Bronchial epithelial cell (primary cell): ENCODE measurements around the gene GRM1. TPM values are rescaled to one million over a fixed set of nuclear protein-coding genes. Genes with fewer than 3 reads are reported as not detected.

Experiments
- DNase-seq: peaks from one replicate; pipeline ENCODE4 v3.0.0-alpha.2; 2010; ENCODE audit warnings: low read depth
- FAIRE-seq: peaks from 2 replicates; lab custom pipeline; 2011; peaks lifted over from hg19 to GRCh38; lab: Jason Lieb, UNC
- H3K27me3 ChIP-seq: 2 replicates; pipeline ENCODE4 v1.5.1; 2011; ENCODE audit warnings: low read length; ENCODE audit not compliant: control insufficient read depth, insufficient read depth
- H3K36me3 ChIP-seq: 2 replicates; pipeline ENCODE4 v1.5.1; 2011; ENCODE audit warnings: low read length; ENCODE audit not compliant: control insufficient read depth, insufficient read depth
- H3K4me3 ChIP-seq: 2 replicates; pipeline ENCODE4 v1.5.1; 2011; ENCODE audit warnings: mild to moderate bottlenecking, low read depth, low read length, control low read depth
- total RNA-seq: library from RNA; depleted of rRNA; stranded (reverse); fragments of >200 nt; gene quantifications from 2 replicates; pipeline ENCODE4 v1.2.1, GENCODE V29; 2014
- TF ChIP-seq, protein P1 (sequence below): IDR thresholded peaks from 2 replicates; pipeline ENCODE4 v1.5.1; 2011; ENCODE audit warnings: mild to moderate bottlenecking, moderate library complexity, low read length, control low read depth, inconsistent platforms; ENCODE audit not compliant: insufficient read depth, severe bottlenecking

GRM1 gene
- total RNA-seq, 1 donor from 2014 or later = not detected

DNA sequence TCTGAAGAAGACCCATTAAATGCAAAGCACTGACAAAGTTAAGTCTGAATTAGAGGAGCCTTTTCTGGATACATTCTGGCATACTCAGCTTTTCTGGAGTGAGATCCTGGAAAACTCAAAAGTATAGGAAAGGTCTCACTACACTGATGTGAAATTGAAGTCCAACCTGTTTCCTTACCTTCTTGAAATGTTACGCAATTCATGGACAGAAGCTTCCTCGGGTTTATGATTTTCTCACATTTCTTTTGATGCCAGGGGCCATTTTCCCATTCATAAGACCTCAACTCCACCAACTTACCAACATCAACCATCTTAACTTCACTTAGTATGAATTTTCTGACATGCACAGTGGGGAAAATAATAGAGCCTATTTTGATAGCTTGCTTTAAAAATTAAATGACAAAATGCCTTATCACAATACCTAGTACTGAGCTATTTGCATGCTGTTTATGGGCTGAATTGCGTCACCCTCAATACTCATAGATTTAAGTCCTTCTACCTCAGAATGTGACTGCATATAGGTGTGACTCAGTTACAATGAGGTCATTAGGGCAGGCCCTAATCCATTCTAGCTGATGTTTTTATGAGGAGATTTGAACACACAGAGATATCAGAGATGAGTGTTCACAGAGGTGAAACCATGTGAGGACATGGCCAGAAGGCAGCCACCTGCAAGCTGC, 441.4 kb downstream of the GRM1 start:
- Histone ChIP-seq H3K4me3 (no peak overlapping the region), H3K27me3 (no peaks in the 10 kb centered on the region), H3K36me3 (no peaks in the 10 kb centered on the region)
- DNase-seq (peak; percentile 47), FAIRE-seq (no peak)
- TF ChIP-seq, protein P1, sequence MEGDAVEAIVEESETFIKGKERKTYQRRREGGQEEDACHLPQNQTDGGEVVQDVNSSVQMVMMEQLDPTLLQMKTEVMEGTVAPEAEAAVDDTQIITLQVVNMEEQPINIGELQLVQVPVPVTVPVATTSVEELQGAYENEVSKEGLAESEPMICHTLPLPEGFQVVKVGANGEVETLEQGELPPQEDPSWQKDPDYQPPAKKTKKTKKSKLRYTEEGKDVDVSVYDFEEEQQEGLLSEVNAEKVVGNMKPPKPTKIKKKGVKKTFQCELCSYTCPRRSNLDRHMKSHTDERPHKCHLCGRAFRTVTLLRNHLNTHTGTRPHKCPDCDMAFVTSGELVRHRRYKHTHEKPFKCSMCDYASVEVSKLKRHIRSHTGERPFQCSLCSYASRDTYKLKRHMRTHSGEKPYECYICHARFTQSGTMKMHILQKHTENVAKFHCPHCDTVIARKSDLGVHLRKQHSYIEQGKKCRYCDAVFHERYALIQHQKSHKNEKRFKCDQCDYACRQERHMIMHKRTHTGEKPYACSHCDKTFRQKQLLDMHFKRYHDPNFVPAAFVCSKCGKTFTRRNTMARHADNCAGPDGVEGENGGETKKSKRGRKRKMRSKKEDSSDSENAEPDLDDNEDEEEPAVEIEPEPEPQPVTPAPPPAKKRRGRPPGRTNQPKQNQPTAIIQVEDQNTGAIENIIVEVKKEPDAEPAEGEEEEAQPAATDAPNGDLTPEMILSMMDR = no peak

GRCh38 chr6:146472918-146473317, 444.1 kb downstream of the GRM1 start:
- no peak for FAIRE-seq
- no peak overlapping the region for H3K4me3 ChIP-seq
- no peak for DNase-seq
- TF ChIP-seq, protein P1 = no peak
- H3K27me3 ChIP-seq = no peaks in the 10 kb centered on the region
- H3K36me3 ChIP-seq = no peaks in the 10 kb centered on the region

- TF ChIP-seq, protein P1 = no peak
- Histone ChIP-seq H3K27me3 (no peaks in the 10 kb centered on the region), H3K36me3 (no peaks in the 10 kb centered on the region), H3K4me3 (no peak overlapping the region)
- no peak for FAIRE-seq
- no peak for DNase-seq
Measured at GRCh38 chr6:146481527-146481926, 452.7 kb downstream of the GRM1 start.

GRCh38 chr6:146484411-146484810, 455.5 kb downstream of the GRM1 start:
- FAIRE-seq = no peak
- Histone ChIP-seq H3K36me3 (no peaks in the 10 kb centered on the region), H3K4me3 (no peak overlapping the region), H3K27me3 (no peaks in the 10 kb centered on the region)
- TF ChIP-seq, protein P1 = no peak
- DNase-seq = no peak

Other genes with a start within 250 kb of the GRM1 start
- gene FBXO30, start 214.3 kb upstream of the GRM1 start, total RNA-seq = 9.5 and 10.2 TPM in 2 replicates
- 13.4 and 15.9 TPM in 2 replicates for gene SHPRH, start 64.7 kb upstream of the GRM1 start, total RNA-seq